SU-DHL-6 (cell line): ENCODE data around the gene GRID2.

Experiments
- CTCF ChIP-seq: fragments of 200-600 bp; sonication (generic); IDR thresholded peaks from one replicate; pipeline ENCODE4 v1.5.1; 2017; ENCODE audit warnings: antibody characterized with exemption, mild to moderate bottlenecking, low read length, moderate library complexity; ENCODE audit not compliant: insufficient read depth, poor library complexity, severe bottlenecking
- EZH2phosphoT487 ChIP-seq: fragments of 200-600 bp; sonication (generic), shearing (Covaris generic); conservative IDR thresholded peaks from 2 replicates; pipeline ENCODE4 v1.6.1; 2018; ENCODE audit warnings: mild to moderate bottlenecking, antibody characterized with exemption, low read length, moderate library complexity, mixed read lengths

GRCh38 chr4:93327346-93327745 is 1023.6 kb downstream of the GRID2 start:
- TF ChIP-seq CTCF = no peak
- TF ChIP-seq EZH2phosphoT487 = no peak
